IMR-90 (cell line): Measurements from ENCODE around the gene ATP7A.

Experiments
- CEBPB ChIP-seq: IDR thresholded peaks from 2 replicates; pipeline ENCODE4 v1.6.1; 2012; ENCODE audit warnings: low read depth, low read length, improper control_type of control experiment
- FOS ChIP-seq: fragments of 150-350 bp; IDR thresholded peaks from 2 replicates; pipeline ENCODE4 v1.6.1; 2016; ENCODE audit warnings: low read depth, low read length
- MAFK ChIP-seq: IDR thresholded peaks from 2 replicates; pipeline ENCODE4 v1.6.1; 2012; ENCODE audit warnings: low read depth, low read length, improper control_type of control experiment
- MAZ ChIP-seq: IDR thresholded peaks from 2 replicates; pipeline ENCODE4 v1.6.1; 2012; ENCODE audit warnings: low read depth, mild to moderate bottlenecking, low read length, improper control_type of control experiment, moderate library complexity, borderline replicate concordance
- MXI1 ChIP-seq: IDR thresholded peaks from 2 replicates; pipeline ENCODE4 v1.6.1; 2012; ENCODE audit warnings: low read depth, mild to moderate bottlenecking, low read length, moderate library complexity, borderline replicate concordance
- NFE2L2 ChIP-seq: fragments of 150-350 bp; IDR thresholded peaks from 2 replicates; pipeline ENCODE4 v1.6.1; 2016; ENCODE audit warnings: low read depth, mild to moderate bottlenecking, low read length
- POLR2A ChIP-seq: IDR thresholded peaks from 2 replicates; pipeline ENCODE4 v1.6.1; 2012; ENCODE audit warnings: mild to moderate bottlenecking, low read depth, low read length
- RAD21 ChIP-seq: IDR thresholded peaks from 2 replicates; pipeline ENCODE4 v1.6.1; 2012; ENCODE audit warnings: low read length, improper control_type of control experiment
- RCOR1 ChIP-seq: IDR thresholded peaks from 2 replicates; pipeline ENCODE4 v1.6.1; 2012; ENCODE audit warnings: mild to moderate bottlenecking, low read length, improper control_type of control experiment; ENCODE audit not compliant: insufficient replicate concordance
- RFX5 ChIP-seq: IDR thresholded peaks from 2 replicates; pipeline ENCODE4 v1.8.0; 2012; ENCODE audit warnings: low read depth, mild to moderate bottlenecking, low read length, moderate library complexity
- SMC3 ChIP-seq: fragments of 150-350 bp; IDR thresholded peaks from 2 replicates; pipeline ENCODE4 v1.6.1; 2016; ENCODE audit warnings: low read depth, mild to moderate bottlenecking, antibody characterized with exemption, low read length, moderate library complexity
- TF ChIP-seq, protein P1 (sequence below): conservative IDR thresholded peaks from 2 replicates; pipeline ENCODE4 v1.5.1; 2012; ENCODE audit warnings: mild to moderate bottlenecking, low read depth, low read length, improper control_type of control experiment
- TF ChIP-seq, protein P2 (sequence below): fragments of 150-350 bp; IDR thresholded peaks from 2 replicates; pipeline ENCODE4 v1.6.1; 2016; ENCODE audit warnings: low read depth, mild to moderate bottlenecking, low read length, moderate library complexity, borderline replicate concordance
- TF ChIP-seq, protein P3 (sequence below): fragments of 150-350 bp; IDR thresholded peaks from 2 replicates; pipeline ENCODE4 v1.6.1; 2017; ENCODE audit warnings: mild to moderate bottlenecking, antibody characterized with exemption, low read length, low read depth

DNA sequence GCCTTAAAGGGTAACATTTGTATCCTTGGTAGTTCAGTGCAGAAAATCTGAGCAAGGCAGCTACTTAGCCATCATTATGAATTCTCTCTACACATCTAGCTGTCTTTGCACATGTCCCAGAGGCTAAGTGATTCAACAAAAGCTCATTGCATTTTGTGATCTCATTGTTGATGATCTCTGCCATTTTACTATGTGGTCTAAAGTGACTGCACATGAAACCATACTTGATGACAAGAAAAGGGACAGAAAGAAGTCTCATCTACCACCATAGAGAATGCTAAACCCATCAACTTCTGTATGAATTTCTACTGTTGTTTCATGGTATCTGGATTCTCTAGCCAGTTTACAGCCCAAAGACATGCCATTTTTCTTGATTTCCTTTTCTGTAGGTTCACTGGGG lies 187.6 kb downstream of the ATP7A start:
- TF ChIP-seq, protein P1, sequence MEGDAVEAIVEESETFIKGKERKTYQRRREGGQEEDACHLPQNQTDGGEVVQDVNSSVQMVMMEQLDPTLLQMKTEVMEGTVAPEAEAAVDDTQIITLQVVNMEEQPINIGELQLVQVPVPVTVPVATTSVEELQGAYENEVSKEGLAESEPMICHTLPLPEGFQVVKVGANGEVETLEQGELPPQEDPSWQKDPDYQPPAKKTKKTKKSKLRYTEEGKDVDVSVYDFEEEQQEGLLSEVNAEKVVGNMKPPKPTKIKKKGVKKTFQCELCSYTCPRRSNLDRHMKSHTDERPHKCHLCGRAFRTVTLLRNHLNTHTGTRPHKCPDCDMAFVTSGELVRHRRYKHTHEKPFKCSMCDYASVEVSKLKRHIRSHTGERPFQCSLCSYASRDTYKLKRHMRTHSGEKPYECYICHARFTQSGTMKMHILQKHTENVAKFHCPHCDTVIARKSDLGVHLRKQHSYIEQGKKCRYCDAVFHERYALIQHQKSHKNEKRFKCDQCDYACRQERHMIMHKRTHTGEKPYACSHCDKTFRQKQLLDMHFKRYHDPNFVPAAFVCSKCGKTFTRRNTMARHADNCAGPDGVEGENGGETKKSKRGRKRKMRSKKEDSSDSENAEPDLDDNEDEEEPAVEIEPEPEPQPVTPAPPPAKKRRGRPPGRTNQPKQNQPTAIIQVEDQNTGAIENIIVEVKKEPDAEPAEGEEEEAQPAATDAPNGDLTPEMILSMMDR = no peak
- no peak for TF ChIP-seq POLR2A
- no peak for TF ChIP-seq RFX5
- TF ChIP-seq RCOR1 = no peak
- TF ChIP-seq, protein P2, sequence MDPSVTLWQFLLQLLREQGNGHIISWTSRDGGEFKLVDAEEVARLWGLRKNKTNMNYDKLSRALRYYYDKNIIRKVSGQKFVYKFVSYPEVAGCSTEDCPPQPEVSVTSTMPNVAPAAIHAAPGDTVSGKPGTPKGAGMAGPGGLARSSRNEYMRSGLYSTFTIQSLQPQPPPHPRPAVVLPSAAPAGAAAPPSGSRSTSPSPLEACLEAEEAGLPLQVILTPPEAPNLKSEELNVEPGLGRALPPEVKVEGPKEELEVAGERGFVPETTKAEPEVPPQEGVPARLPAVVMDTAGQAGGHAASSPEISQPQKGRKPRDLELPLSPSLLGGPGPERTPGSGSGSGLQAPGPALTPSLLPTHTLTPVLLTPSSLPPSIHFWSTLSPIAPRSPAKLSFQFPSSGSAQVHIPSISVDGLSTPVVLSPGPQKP = no peak
- TF ChIP-seq RAD21 = no peak
- no peak for TF ChIP-seq CEBPB
- TF ChIP-seq MAFK = no peak
- TF ChIP-seq SMC3 = no peak
- TF ChIP-seq, protein P3, sequence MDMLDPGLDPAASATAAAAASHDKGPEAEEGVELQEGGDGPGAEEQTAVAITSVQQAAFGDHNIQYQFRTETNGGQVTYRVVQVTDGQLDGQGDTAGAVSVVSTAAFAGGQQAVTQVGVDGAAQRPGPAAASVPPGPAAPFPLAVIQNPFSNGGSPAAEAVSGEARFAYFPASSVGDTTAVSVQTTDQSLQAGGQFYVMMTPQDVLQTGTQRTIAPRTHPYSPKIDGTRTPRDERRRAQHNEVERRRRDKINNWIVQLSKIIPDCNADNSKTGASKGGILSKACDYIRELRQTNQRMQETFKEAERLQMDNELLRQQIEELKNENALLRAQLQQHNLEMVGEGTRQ = no peak
- TF ChIP-seq MXI1 = no peak
- no peak for TF ChIP-seq FOS
- no peak for TF ChIP-seq MAZ
- TF ChIP-seq NFE2L2 = no peak
